Endothelial cell of umbilical vein (primary cell): ENCODE data around the gene RRP8. TPM values are rescaled to one million over a fixed set of nuclear protein-coding genes. Genes with fewer than 3 reads are reported as not detected.

Source experiments
- BruUV-seq: library from RNA; stranded (reverse); fragments of 400-500 nt; replicated peaks from 2 replicates; lab custom pipeline; 2021; lab: Mats Ljungman, UMichigan
- CTCF ChIA-PET: fragments of 300-600, 350-600 bp; sonication (Branson Sonifier 250); formaldehyde crosslinking; loops from one replicate; lab custom pipeline; 2021; ENCODE audit warnings: antibody characterized with exemption, inconsistent platforms; lab: Charles Lee
- POLR2A ChIA-PET: fragments of 300-600, 350-600 bp; sonication (Branson Sonifier 250); formaldehyde crosslinking; loops from one replicate; lab custom pipeline; 2021; ENCODE audit warnings: antibody characterized with exemption, inconsistent platforms; lab: Charles Lee
- DNase-seq: peaks from one replicate; pipeline ENCODE4 v3.0.0-alpha.2; 2011; ENCODE audit warnings: low read depth, low spot score
- FAIRE-seq: peaks from 2 replicates; lab custom pipeline; 2011; peaks lifted over from hg19 to GRCh38; lab: Jason Lieb, UNC
- H2AFZ ChIP-seq: 2 replicates; pipeline ENCODE4 v1.6.0; 2012; ENCODE audit warnings: low read depth, low read length, control low read depth, inconsistent platforms
- H3K27ac ChIP-seq: 2 replicates; pipeline ENCODE4 v1.5.1; 2011; ENCODE audit warnings: low read depth, mild to moderate bottlenecking, control low read depth, low read length, moderate library complexity; ENCODE audit not compliant: insufficient read depth
- H3K27me3 ChIP-seq, 2 experiments: 2 replicates each; pipeline versions ENCODE4 v1.6.0 to v1.6.1; 2011; ENCODE audit warnings: low read length in 2 of 2, mixed read lengths in 1 of 2; ENCODE audit not compliant: control insufficient read depth in 2 of 2, insufficient read depth in 2 of 2
- H3K36me3 ChIP-seq, 2 experiments: 2 replicates in 1 of 2; 3 replicates in 1 of 2; pipeline ENCODE4 v1.5.1; 2011; ENCODE audit warnings: low read length in 2 of 2, mild to moderate bottlenecking in 1 of 2, moderate library complexity in 1 of 2; ENCODE audit not compliant: control insufficient read depth in 2 of 2, insufficient read depth in 2 of 2; ENCODE audit errors: extremely low read depth in 1 of 2
- H3K4me1 ChIP-seq: 3 replicates; pipeline ENCODE4 v1.5.1; 2011; ENCODE audit warnings: mild to moderate bottlenecking, low read length; ENCODE audit not compliant: control insufficient read depth, insufficient read depth; ENCODE audit errors: extremely low read depth
- H3K4me2 ChIP-seq: 2 replicates; pipeline ENCODE4 v1.6.1; 2011; ENCODE audit warnings: low read length, control low read depth, mixed read lengths; ENCODE audit not compliant: insufficient read depth
- H3K4me3 ChIP-seq, 3 experiments: fragments of 200-600 bp in 1 of 3; sonication (generic), shearing (Covaris generic) in 1 of 3; replicated peaks in 1 of 3; 2 replicates each; pipeline ENCODE4 v1.5.1; 2011 to 2016; ENCODE audit warnings: control low read depth in 3 of 3, low read length in 3 of 3, mild to moderate bottlenecking in 2 of 3, inconsistent platforms in 1 of 3, low read depth in 1 of 3, moderate library complexity in 1 of 3; ENCODE audit not compliant: insufficient read depth in 1 of 3
- H3K79me2 ChIP-seq: 2 replicates; pipeline ENCODE4 v1.6.0; 2012; ENCODE audit warnings: low read length, inconsistent platforms; ENCODE audit not compliant: control insufficient read depth, insufficient read depth
- H3K9ac ChIP-seq: replicated peaks from 2 replicates; pipeline ENCODE3; 2011; ENCODE audit warnings: low read length, control low read depth; ENCODE audit not compliant: insufficient read depth; ENCODE audit errors: extremely low read depth
- H3K9me1 ChIP-seq: replicated peaks from 3 replicates; pipeline ENCODE4 v1.6.0; 2011; ENCODE audit warnings: mild to moderate bottlenecking, low read length; ENCODE audit not compliant: control insufficient read depth, insufficient read depth; ENCODE audit errors: extremely low read depth
- H3K9me3 ChIP-seq: replicated peaks from 2 replicates; pipeline ENCODE4 v1.5.1; 2012; ENCODE audit warnings: low read length, inconsistent platforms; ENCODE audit not compliant: control insufficient read depth, insufficient read depth
- H4K20me1 ChIP-seq: replicated peaks from 2 replicates; pipeline ENCODE3; 2011; ENCODE audit warnings: mild to moderate bottlenecking, low read length; ENCODE audit not compliant: control insufficient read depth, insufficient read depth; ENCODE audit errors: extremely low read depth
- GATA2 ChIP-seq: IDR thresholded peaks from 2 replicates; pipeline ENCODE4 v1.7.0; 2011; ENCODE audit warnings: low read depth, mild to moderate bottlenecking, moderate library complexity, mixed read lengths, low read length; ENCODE audit not compliant: insufficient read length, insufficient read depth
- JUN ChIP-seq: IDR thresholded peaks from 2 replicates; pipeline ENCODE4 v1.6.1; 2011; ENCODE audit warnings: borderline replicate concordance, low read depth; ENCODE audit not compliant: insufficient read length, insufficient read depth
- MYC ChIP-seq: IDR thresholded peaks from one replicate; pipeline ENCODE4 v1.6.1; 2011; ENCODE audit warnings: mild to moderate bottlenecking, low read depth, low read length
- POLR2A ChIP-seq: IDR thresholded peaks from 2 replicates; pipeline ENCODE4 v1.6.1; 2012; ENCODE audit warnings: low read depth, mild to moderate bottlenecking, control low read depth, low read length
- POLR2AphosphoS5 ChIP-seq: IDR thresholded peaks from 2 replicates; pipeline ENCODE4 v1.6.1; 2012; ENCODE audit warnings: low read depth, mild to moderate bottlenecking, control low read depth, low read length, moderate library complexity; ENCODE audit not compliant: insufficient read depth
- dilution Hi-C: fragments of 300-500 bp; cut with MboI; formaldehyde crosslinking; loops from one replicate; pipeline ENCODE4 v1.15.0; 2019; ENCODE audit warnings: low sequenced_read_pairs; ENCODE audit not compliant: extremely low pct_ligation_motif_present
- intact Hi-C: fragments of 100-400 bp; cut with micrococcal nuclease; formaldehyde crosslinking; loops from one replicate; pipeline ENCODE4 v1.10.0; 2022
- polyA plus RNA-seq, 4 experiments: library from polyadenylated mRNA; depleted of rRNA in 3 of 4; stranded (reverse) in 3 of 4; unstranded in 1 of 4; fragments of >200 nt; gene quantifications; 2 replicates each; pipeline versions ENCODE4 v1.2.1 to v1.2.3, GENCODE V29; 2011 to 2012; ENCODE audit warnings: missing spikeins in 1 of 4
- total RNA-seq: library from RNA; stranded (reverse); gene quantifications from 2 replicates; pipeline ENCODE4 v1.2.3, GENCODE V29; 2021
- TF ChIP-seq, protein P1 (sequence below): IDR thresholded peaks from 2 replicates; pipeline ENCODE4 v1.6.1; 2011; ENCODE audit not compliant: insufficient read depth, insufficient read length

Gene RRP8
- total and polyA plus RNA-seq, 2 donors (not counting 3 experiments of a cell fraction or from before 2014, with no cell fraction given) = 6.4 to 19.4 TPM

- Histone ChIP-seq H3K27ac (peak overlapping the region; percentile 84), H3K27me3 (no peaks in the 10 kb centered on the region), H3K4me3 (no peak overlapping the region), H3K4me1 (peaks cover 37% of the 10 kb centered on the region), H3K36me3 (no peaks in the 10 kb centered on the region), H3K9me3 (no peaks in the 10 kb centered on the region), H4K20me1 (no peaks in the 10 kb centered on the region), H3K4me2 (peak overlapping the region; percentile 61), H3K79me2 (peaks cover 4% of the 10 kb centered on the region), H3K9ac (peak overlapping the region; percentile 58), H3K9me1 (no peaks in the 10 kb centered on the region), H2AFZ (peak overlapping the region; percentile 13)
- CTCF ChIA-PET = interaction anchor here (0.7 to 2.4 kb wide), 9 partner anchors 9 to 267 kb away, joined by 3 to 19 read pairs (median 4); partner anchors contain the start of gene MRPL17
- TSS peak; percentile 83 for BruUV-seq
- FAIRE-seq = no peak
- dilution Hi-C loops = no loop called here
- POLR2A ChIA-PET = interaction anchor here (2.3 kb wide), 1 partner anchor 11 kb away, joined by 11 read pairs; no protein-coding TSS in a partner anchor
- DNase-seq = no peak
- TF ChIP-seq, protein P1, sequence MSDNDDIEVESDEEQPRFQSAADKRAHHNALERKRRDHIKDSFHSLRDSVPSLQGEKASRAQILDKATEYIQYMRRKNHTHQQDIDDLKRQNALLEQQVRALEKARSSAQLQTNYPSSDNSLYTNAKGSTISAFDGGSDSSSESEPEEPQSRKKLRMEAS = no peak
- TF ChIP-seq POLR2A = no peak
- no peak for TF ChIP-seq JUN
- intact Hi-C loops = loop anchor here (1.0 kb wide), 5 partner anchors 9 to 37 kb away; partner anchors contain the start of genes DCHS1, MRPL17 and TPP1
Observed at GRCh38 chr11:6646576-6646917, 43.1 kb upstream of the RRP8 start.

GRCh38 chr11:6646071-6646470 is 42.7 kb upstream of the RRP8 start:
- dilution Hi-C loops (no loop called here), intact Hi-C loops (loop anchor here (1.0 kb wide), 5 partner anchors 9 to 37 kb away; partner anchors contain the start of genes DCHS1, MRPL17 and TPP1)
- TF ChIP-seq POLR2AphosphoS5 (peak; percentile 97), GATA2 (no peak), MYC (peak; percentile 92), POLR2A (peak; percentile 68), JUN (peak; percentile 24)
- TF ChIP-seq, protein P1 = peak; percentile 85
- peaks cover 37% of the 10 kb centered on the region for H3K4me1 ChIP-seq
- H3K79me2 ChIP-seq = peaks cover 4% of the 10 kb centered on the region
- peak; percentile 92 for FAIRE-seq
- H3K27ac ChIP-seq = peak overlapping the region; percentile 84
- no TSS peak for BruUV-seq
- no peaks in the 10 kb centered on the region for H4K20me1 ChIP-seq
- H3K9ac ChIP-seq = peak overlapping the region; percentile 58
- no peaks in the 10 kb centered on the region for H3K9me3 ChIP-seq
- H3K4me3 ChIP-seq = no peak overlapping the region
- DNase-seq = peak; percentile 74
- no peaks in the 10 kb centered on the region for H3K9me1 ChIP-seq
- peak overlapping the region; percentile 61 for H3K4me2 ChIP-seq
- CTCF ChIA-PET = interaction anchor here (1.0 to 2.4 kb wide), 4 partner anchors 10 to 60 kb away, joined by 3 to 19 read pairs (median 12); no protein-coding TSS in a partner anchor
- H3K27me3 ChIP-seq = no peaks in the 10 kb centered on the region
- POLR2A ChIA-PET = interaction anchor here (2.3 kb wide), 1 partner anchor 10 kb away, joined by 11 read pairs; no protein-coding TSS in a partner anchor
- H3K36me3 ChIP-seq = peaks cover 0 to 2% of the 10 kb centered on the region in 2 experiments
- H2AFZ ChIP-seq = peak overlapping the region; percentile 13
